ENCODE measurements around the gene PDE4D. TPM values are rescaled to one million over a fixed set of nuclear protein-coding genes. Genes with fewer than 3 reads are reported as not detected.

The PDE4D gene
- total RNA-seq, 2 donors from 2014 or later, result 116 to 154 TPM

GRCh38 chr5:59351076-59351794, 542.3 kb downstream of the PDE4D start:
- ATAC-seq (replicated peaks in 1 of 2) (no peak), DNase-seq (no peak)
- H3K27ac Mint-ChIP-seq, result no peak overlapping the region
- peaks cover 20% of the 10 kb centered on the region for H3K27me3 Mint-ChIP-seq (ENCODE audit: low read depth)
- no peaks in the 10 kb centered on the region for H3K9me3 Mint-ChIP-seq
- H3K4me1 Mint-ChIP-seq (ENCODE audit: low read depth), result no peaks in the 10 kb centered on the region
- H3K36me3 Mint-ChIP-seq (ENCODE audit: insufficient read depth in 2 of 2), result no peaks in the 10 kb centered on the region
- no peak overlapping the region for H3K4me3 Mint-ChIP-seq

- Mint-ChIP-seq H3K27ac (no peak overlapping the region), H3K9me3 (no peaks in the 10 kb centered on the region), H3K4me3 (no peak overlapping the region), H3K27me3 (ENCODE audit: low read depth) (peaks cover 34% of the 10 kb centered on the region), H3K4me1 (ENCODE audit: low read depth) (no peaks in the 10 kb centered on the region), H3K36me3 (ENCODE audit: insufficient read depth in 2 of 2) (no peaks in the 10 kb centered on the region)
- ATAC-seq (replicated peaks in 1 of 2) (no peak), DNase-seq (no peak)
Observed at GRCh38 chr5:59348189-59348588, 545.3 kb downstream of the PDE4D start.

GRCh38 chr5:59346982-59347381, 546.5 kb downstream of the PDE4D start:
- H3K4me1 Mint-ChIP-seq (ENCODE audit: low read depth), result no peaks in the 10 kb centered on the region
- H3K4me3 Mint-ChIP-seq, result no peak overlapping the region

GRCh38 chr5:59346514-59346913, 547.0 kb downstream of the PDE4D start:
- no peak for ATAC-seq (replicated peaks in 1 of 2)
- H3K27ac Mint-ChIP-seq, result no peak overlapping the region
- no peaks in the 10 kb centered on the region for H3K36me3 Mint-ChIP-seq (ENCODE audit: insufficient read depth in 2 of 2)
- no peaks in the 10 kb centered on the region for H3K9me3 Mint-ChIP-seq
- no peak overlapping the region for H3K4me3 Mint-ChIP-seq
- DNase-seq, result no peak
- H3K27me3 Mint-ChIP-seq (ENCODE audit: low read depth), result peaks cover 36% of the 10 kb centered on the region
- no peaks in the 10 kb centered on the region for H3K4me1 Mint-ChIP-seq (ENCODE audit: low read depth)

More at GRCh38 chr5:59346982-59347381, 546.5 kb downstream of the PDE4D start:
- DNase-seq, result no peak
- Mint-ChIP-seq H3K27ac (no peak overlapping the region), H3K27me3 (ENCODE audit: low read depth) (peaks cover 33% of the 10 kb centered on the region), H3K36me3 (ENCODE audit: insufficient read depth in 2 of 2) (no peaks in the 10 kb centered on the region), H3K9me3 (no peaks in the 10 kb centered on the region)
- no peak for ATAC-seq (replicated peaks in 1 of 2)

GRCh38 chr5:59342181-59342580, 551.3 kb downstream of the PDE4D start:
- H3K9me3 Mint-ChIP-seq, result no peaks in the 10 kb centered on the region
- H3K4me3 Mint-ChIP-seq, result no peak overlapping the region
- no peak for ATAC-seq (replicated peaks in 1 of 2)
- no peaks in the 10 kb centered on the region for H3K4me1 Mint-ChIP-seq (ENCODE audit: low read depth)
- H3K36me3 Mint-ChIP-seq (ENCODE audit: insufficient read depth in 2 of 2), result no peaks in the 10 kb centered on the region
- H3K27me3 Mint-ChIP-seq (ENCODE audit: low read depth), result peaks cover 42% of the 10 kb centered on the region
- H3K27ac Mint-ChIP-seq, result no peak overlapping the region
- DNase-seq, result no peak

- H3K27me3 Mint-ChIP-seq (ENCODE audit: low read depth), result peaks cover 38% of the 10 kb centered on the region
- DNase-seq (no peak), ATAC-seq (replicated peaks in 1 of 2) (no peak)
- H3K36me3 Mint-ChIP-seq (ENCODE audit: insufficient read depth in 2 of 2), result no peaks in the 10 kb centered on the region
- no peak overlapping the region for H3K4me3 Mint-ChIP-seq
- no peaks in the 10 kb centered on the region for H3K9me3 Mint-ChIP-seq
- H3K4me1 Mint-ChIP-seq (ENCODE audit: low read depth), result no peaks in the 10 kb centered on the region
- no peak overlapping the region for H3K27ac Mint-ChIP-seq
Observed at GRCh38 chr5:59341760-59342159, 551.8 kb downstream of the PDE4D start.

GRCh38 chr5:59341155-59341554, 552.4 kb downstream of the PDE4D start:
- Mint-ChIP-seq H3K36me3 (ENCODE audit: insufficient read depth in 2 of 2) (no peaks in the 10 kb centered on the region), H3K27ac (no peak overlapping the region)

GRCh38 chr5:59340637-59341036, 552.9 kb downstream of the PDE4D start:
- no peaks in the 10 kb centered on the region for H3K36me3 Mint-ChIP-seq (ENCODE audit: insufficient read depth in 2 of 2)
- H3K9me3 Mint-ChIP-seq, result no peaks in the 10 kb centered on the region
- H3K4me3 Mint-ChIP-seq, result no peak overlapping the region
- H3K27ac Mint-ChIP-seq, result no peak overlapping the region
- DNase-seq (no peak), ATAC-seq (replicated peaks in 1 of 2) (no peak)
- H3K4me1 Mint-ChIP-seq (ENCODE audit: low read depth), result no peaks in the 10 kb centered on the region
- H3K27me3 Mint-ChIP-seq (ENCODE audit: low read depth), result peaks cover 34% of the 10 kb centered on the region

More at GRCh38 chr5:59341155-59341554, 552.4 kb downstream of the PDE4D start:
- ATAC-seq (replicated peaks in 1 of 2) (no peak), DNase-seq (no peak)
- Mint-ChIP-seq H3K4me3 (no peak overlapping the region), H3K4me1 (ENCODE audit: low read depth) (no peaks in the 10 kb centered on the region), H3K9me3 (no peaks in the 10 kb centered on the region), H3K27me3 (ENCODE audit: low read depth) (peaks cover 34% of the 10 kb centered on the region)

GRCh38 chr5:59337240-59337639, 556.3 kb downstream of the PDE4D start:
- Mint-ChIP-seq H3K27me3 (ENCODE audit: low read depth) (peaks cover 19% of the 10 kb centered on the region), H3K27ac (no peak overlapping the region), H3K4me1 (ENCODE audit: low read depth) (no peaks in the 10 kb centered on the region), H3K9me3 (no peaks in the 10 kb centered on the region), H3K4me3 (no peak overlapping the region), H3K36me3 (ENCODE audit: insufficient read depth in 2 of 2) (no peaks in the 10 kb centered on the region)
- ATAC-seq (replicated peaks in 1 of 2) (no peak), DNase-seq (no peak)

GRCh38 chr5:59335544-59335943, 558.0 kb downstream of the PDE4D start:
- Mint-ChIP-seq H3K4me3 (no peak overlapping the region), H3K27me3 (ENCODE audit: low read depth) (peaks cover 11% of the 10 kb centered on the region), H3K27ac (no peak overlapping the region), H3K4me1 (ENCODE audit: low read depth) (no peaks in the 10 kb centered on the region), H3K9me3 (no peaks in the 10 kb centered on the region), H3K36me3 (ENCODE audit: insufficient read depth in 2 of 2) (no peaks in the 10 kb centered on the region)
- no peak for DNase-seq
- no peak for ATAC-seq (replicated peaks in 1 of 2)

- H3K4me3 Mint-ChIP-seq, result no peak overlapping the region
- H3K4me1 Mint-ChIP-seq (ENCODE audit: low read depth), result no peaks in the 10 kb centered on the region
- no peaks in the 10 kb centered on the region for H3K9me3 Mint-ChIP-seq
- ATAC-seq (replicated peaks in 1 of 2) (no peak), DNase-seq (no peak)
- no peak overlapping the region for H3K27ac Mint-ChIP-seq
- peaks cover 15% of the 10 kb centered on the region for H3K27me3 Mint-ChIP-seq (ENCODE audit: low read depth)
- H3K36me3 Mint-ChIP-seq (ENCODE audit: insufficient read depth in 2 of 2), result no peaks in the 10 kb centered on the region
Observed at GRCh38 chr5:59333416-59333815, 560.1 kb downstream of the PDE4D start.

GRCh38 chr5:59332236-59332973, 561.1 kb downstream of the PDE4D start:
- Mint-ChIP-seq H3K36me3 (ENCODE audit: insufficient read depth in 2 of 2) (no peaks in the 10 kb centered on the region), H3K27ac (no peak overlapping the region), H3K9me3 (no peaks in the 10 kb centered on the region), H3K4me3 (no peak overlapping the region), H3K4me1 (ENCODE audit: low read depth) (no peaks in the 10 kb centered on the region), H3K27me3 (ENCODE audit: low read depth) (peaks cover 10% of the 10 kb centered on the region)
- DNase-seq, result no peak
- no peak for ATAC-seq (replicated peaks in 1 of 2)

GRCh38 chr5:59330680-59331079, 562.8 kb downstream of the PDE4D start:
- H3K4me1 Mint-ChIP-seq (ENCODE audit: low read depth), result no peaks in the 10 kb centered on the region
- ATAC-seq (replicated peaks in 1 of 2) (no peak), DNase-seq (no peak)
- H3K27ac Mint-ChIP-seq, result no peak overlapping the region
- no peaks in the 10 kb centered on the region for H3K9me3 Mint-ChIP-seq
- no peaks in the 10 kb centered on the region for H3K36me3 Mint-ChIP-seq (ENCODE audit: insufficient read depth in 2 of 2)
- peaks cover 10% of the 10 kb centered on the region for H3K27me3 Mint-ChIP-seq (ENCODE audit: low read depth)
- no peak overlapping the region for H3K4me3 Mint-ChIP-seq

Data from activated T-cell treated with anti-CD3 and anti-CD28 coated beads, Interleukin-2, amount 50 U/mL, for 72 hours (primary cell).